SU-DHL-6 (cell line): Measurements from ENCODE around the gene TBC1D5.

Experiments
- H2AFZ ChIP-seq: fragments of 200-600 bp; sonication (generic); 2 replicates; pipeline ENCODE4 v1.6.1; 2014; ENCODE audit warnings: low read depth, mild to moderate bottlenecking, moderate library complexity, mixed read lengths, antibody characterized with exemption, low read length; ENCODE audit not compliant: severe bottlenecking
- H3F3A ChIP-seq: fragments of 200-600 bp; shearing (Covaris generic); 2 replicates; pipeline ENCODE4 v1.6.0; 2016; ENCODE audit warnings: antibody characterized with exemption, mild to moderate bottlenecking; ENCODE audit not compliant: insufficient read depth
- H3K27ac ChIP-seq: fragments of 200-600 bp; sonication (generic); 2 replicates; pipeline ENCODE4 v1.5.1; 2016; ENCODE audit warnings: low read depth, mild to moderate bottlenecking, low read length, moderate library complexity, mixed read lengths
- H3K27me3 ChIP-seq: fragments of 200-600 bp; sonication (generic), shearing (Covaris generic); 2 replicates; pipeline ENCODE4 v1.6.0; 2014; ENCODE audit warnings: mild to moderate bottlenecking, low read length
- H3K36me3 ChIP-seq: fragments of 200-600 bp; sonication (generic); 2 replicates; pipeline ENCODE4 v1.6.1; 2014; ENCODE audit warnings: mild to moderate bottlenecking, low read length, mixed read lengths
- H3K4me2 ChIP-seq: fragments of 300-600, 200-600 bp; shearing (Covaris generic), sonication (generic); 2 replicates; pipeline ENCODE4 v1.6.0; 2014; ENCODE audit warnings: low read length, low read depth, mild to moderate bottlenecking; ENCODE audit not compliant: poor library complexity, severe bottlenecking
- H3K4me3 ChIP-seq: fragments of 200-600 bp; sonication (generic); 2 replicates; pipeline ENCODE4 v1.5.1; 2014; ENCODE audit warnings: antibody characterized with exemption, low read length, mild to moderate bottlenecking, mixed read lengths; ENCODE audit not compliant: insufficient read depth, poor library complexity, severe bottlenecking
- H3K79me2 ChIP-seq: fragments of 200-600 bp; sonication (generic); 2 replicates; pipeline ENCODE4 v1.6.1; 2014; ENCODE audit warnings: mild to moderate bottlenecking, low read length, moderate library complexity; ENCODE audit not compliant: insufficient read depth
- H3K9ac ChIP-seq: fragments of 200-600 bp; sonication (generic); 2 replicates; pipeline ENCODE4 v1.7.0; 2014; ENCODE audit warnings: mild to moderate bottlenecking, low read length
- H3K9me2 ChIP-seq: fragments of 200-600 bp; sonication (generic); replicated peaks from 2 replicates; pipeline ENCODE4 v1.6.1; 2014; ENCODE audit warnings: low read length; ENCODE audit not compliant: insufficient read depth
- H3K9me3 ChIP-seq: fragments of 200-600 bp; sonication (generic); 2 replicates; pipeline ENCODE4 v1.6.1; 2014; ENCODE audit warnings: low read length, mixed read lengths; ENCODE audit not compliant: insufficient read depth
- H4K20me1 ChIP-seq: fragments of 200-600 bp; sonication (generic); 2 replicates; pipeline ENCODE4 v1.6.1; 2014; ENCODE audit warnings: low read depth, mild to moderate bottlenecking, antibody characterized with exemption, low read length, moderate library complexity, mixed read lengths
- CTCF ChIP-seq: fragments of 200-600 bp; sonication (generic); IDR thresholded peaks from one replicate; pipeline ENCODE4 v1.5.1; 2017; ENCODE audit warnings: antibody characterized with exemption, mild to moderate bottlenecking, low read length, moderate library complexity; ENCODE audit not compliant: insufficient read depth, poor library complexity, severe bottlenecking
- EZH2phosphoT487 ChIP-seq: fragments of 200-600 bp; sonication (generic), shearing (Covaris generic); conservative IDR thresholded peaks from 2 replicates; pipeline ENCODE4 v1.6.1; 2018; ENCODE audit warnings: mild to moderate bottlenecking, antibody characterized with exemption, low read length, moderate library complexity, mixed read lengths

TBC1D5 gene

DNA sequence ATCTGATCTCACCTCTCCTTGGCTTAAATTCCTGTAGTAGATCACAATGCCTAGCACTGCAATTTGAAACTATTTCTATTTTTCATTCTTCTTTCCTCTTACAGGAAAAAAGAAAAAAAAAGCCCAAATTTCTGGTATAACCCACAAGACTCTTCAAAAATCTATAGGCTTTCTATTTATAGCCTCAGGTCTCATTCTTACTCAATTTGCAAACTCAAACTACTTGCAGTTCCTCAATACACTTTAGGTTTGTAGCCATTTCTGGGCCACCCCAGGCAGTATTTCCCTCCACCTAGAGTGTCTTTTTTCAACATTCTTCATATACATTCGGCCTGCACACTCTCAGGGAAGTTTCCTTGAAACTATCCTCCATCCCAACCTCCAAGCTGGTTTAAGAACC, 169.0 kb downstream of the TBC1D5 start:
- Histone ChIP-seq H3K79me2 (no peaks in the 10 kb centered on the region; the same call in 1 of the 2 replicates), H3K9me3 (no peaks in the 10 kb centered on the region), H3K4me2 (no peak overlapping the region), H3K4me3 (no peak overlapping the region), H3K9me2 (no peaks in the 10 kb centered on the region), H4K20me1 (peaks cover 13% of the 10 kb centered on the region), H3K27ac (no peak overlapping the region), H3F3A (no peaks in the 10 kb centered on the region), H3K9ac (no peak overlapping the region), H3K36me3 (0 out of 2 replicates have a peak, but pooled peaks cover 3% of the 10 kb centered on the region), H2AFZ (no peak overlapping the region), H3K27me3 (no peaks in the 10 kb centered on the region)
- no peak for TF ChIP-seq CTCF
- no peak for TF ChIP-seq EZH2phosphoT487

DNA sequence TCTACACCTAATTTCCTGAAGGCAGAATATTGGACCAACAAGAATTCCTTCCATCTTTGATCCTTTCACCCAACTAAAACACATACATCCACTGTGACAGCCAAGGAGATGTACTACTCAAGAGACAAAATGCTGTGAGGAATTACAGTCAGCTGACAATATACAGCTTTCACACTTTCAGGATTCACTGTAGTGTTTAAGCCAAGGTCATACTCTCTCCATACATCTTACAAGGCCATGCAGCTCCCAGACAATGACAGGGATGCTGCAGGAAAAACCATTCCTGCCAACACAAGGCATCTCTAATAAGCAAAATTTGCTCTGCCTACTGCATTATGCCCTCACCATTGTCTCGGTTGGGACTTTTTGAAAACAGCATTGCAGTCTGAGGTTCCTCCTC, 170.7 kb downstream of the TBC1D5 start:
- Histone ChIP-seq H3K27me3 (no peaks in the 10 kb centered on the region), H3K4me2 (no peak overlapping the region), H3K9ac (no peak overlapping the region), H2AFZ (no peak overlapping the region), H3K4me3 (no peak overlapping the region), H3K9me3 (no peaks in the 10 kb centered on the region), H3K79me2 (no peaks in the 10 kb centered on the region; the same call in 1 of the 2 replicates), H3K27ac (no peak overlapping the region), H3K36me3 (0 out of 2 replicates have a peak, but pooled peaks cover 3% of the 10 kb centered on the region), H3F3A (0 out of 2 replicates have a peak, but pooled peaks cover 3% of the 10 kb centered on the region), H3K9me2 (no peaks in the 10 kb centered on the region), H4K20me1 (peaks cover 13% of the 10 kb centered on the region)
- TF ChIP-seq CTCF, result no peak
- no peak for TF ChIP-seq EZH2phosphoT487

GRCh38 chr3:17562845-17563244, 179.6 kb downstream of the TBC1D5 start:
- no peak overlapping the region for H3K4me2 ChIP-seq

More at GRCh38 chr3:17562845-17563244, 179.6 kb downstream of the TBC1D5 start:
- H4K20me1 ChIP-seq, result no peaks in the 10 kb centered on the region
- no peak overlapping the region for H3K9ac ChIP-seq
- TF ChIP-seq CTCF (no peak), EZH2phosphoT487 (no peak)
- H3F3A ChIP-seq, result 0 out of 2 replicates have a peak, but pooled peaks cover 2% of the 10 kb centered on the region
- no peak overlapping the region for H2AFZ ChIP-seq
- no peak overlapping the region for H3K27ac ChIP-seq
- no peaks in the 10 kb centered on the region for H3K9me3 ChIP-seq
- no peak overlapping the region for H3K4me3 ChIP-seq
- no peaks in the 10 kb centered on the region for H3K9me2 ChIP-seq
- no peaks in the 10 kb centered on the region for H3K27me3 ChIP-seq
- H3K79me2 ChIP-seq, result no peaks in the 10 kb centered on the region
- H3K36me3 ChIP-seq, result no peaks in the 10 kb centered on the region
